A375 (cell line): ENCODE data around the gene C20orf204. TPM values are rescaled to one million over a fixed set of nuclear protein-coding genes. Genes with fewer than 3 reads are reported as not detected.

ENCODE experiments used
- small RNA-seq: library from RNA; depleted of rRNA; stranded (forward); fragments of <200 nt; gene quantifications from one replicate; pipeline ENCODE3, GENCODE V24; 2014
- total RNA-seq: library from RNA; depleted of rRNA; stranded (reverse); fragments of >200 nt; shearing (Covaris generic); gene quantifications from 2 replicates; pipeline ENCODE4 v1.2.3, GENCODE V29; 2014; rRNA removed

The C20orf204 gene, protein sequence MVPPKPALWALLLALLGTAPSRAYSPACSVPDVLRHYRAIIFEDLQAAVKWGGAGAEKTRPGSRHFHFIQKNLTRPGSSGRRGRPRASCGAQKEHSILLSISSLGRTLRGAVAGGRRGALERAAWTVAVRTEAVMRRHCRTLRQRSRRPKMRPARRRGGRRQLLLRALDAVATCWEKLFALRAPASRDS
- 1.8 and 2.1 TPM in 2 replicates for total RNA-seq

DNA sequence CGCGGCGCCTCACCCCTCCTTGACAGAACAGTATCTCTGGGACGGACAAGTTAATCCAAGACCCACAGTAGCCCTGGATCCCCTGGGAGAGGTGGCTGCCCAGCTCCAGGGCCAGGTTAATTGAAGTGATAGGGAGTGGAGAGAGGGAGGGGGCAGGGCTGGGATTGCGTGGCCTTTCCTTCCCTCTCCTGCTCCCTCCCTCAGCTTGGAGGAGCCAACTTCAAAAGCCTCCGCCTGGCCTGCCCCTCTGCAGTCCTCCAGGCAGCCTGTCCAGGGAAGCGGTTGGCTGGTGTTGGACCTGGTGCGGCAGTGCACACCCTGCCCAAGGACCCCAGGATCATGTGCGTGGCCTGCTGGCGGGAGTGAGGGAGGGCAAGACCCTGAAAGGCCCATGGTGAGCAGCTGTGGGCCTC is at the start of gene C20orf204:
C20orf204 (plus strand) TSS at position 250 of the 413 bp plus-strand sequence; CDS start at position 392, 142 bp downstream.

DNA sequence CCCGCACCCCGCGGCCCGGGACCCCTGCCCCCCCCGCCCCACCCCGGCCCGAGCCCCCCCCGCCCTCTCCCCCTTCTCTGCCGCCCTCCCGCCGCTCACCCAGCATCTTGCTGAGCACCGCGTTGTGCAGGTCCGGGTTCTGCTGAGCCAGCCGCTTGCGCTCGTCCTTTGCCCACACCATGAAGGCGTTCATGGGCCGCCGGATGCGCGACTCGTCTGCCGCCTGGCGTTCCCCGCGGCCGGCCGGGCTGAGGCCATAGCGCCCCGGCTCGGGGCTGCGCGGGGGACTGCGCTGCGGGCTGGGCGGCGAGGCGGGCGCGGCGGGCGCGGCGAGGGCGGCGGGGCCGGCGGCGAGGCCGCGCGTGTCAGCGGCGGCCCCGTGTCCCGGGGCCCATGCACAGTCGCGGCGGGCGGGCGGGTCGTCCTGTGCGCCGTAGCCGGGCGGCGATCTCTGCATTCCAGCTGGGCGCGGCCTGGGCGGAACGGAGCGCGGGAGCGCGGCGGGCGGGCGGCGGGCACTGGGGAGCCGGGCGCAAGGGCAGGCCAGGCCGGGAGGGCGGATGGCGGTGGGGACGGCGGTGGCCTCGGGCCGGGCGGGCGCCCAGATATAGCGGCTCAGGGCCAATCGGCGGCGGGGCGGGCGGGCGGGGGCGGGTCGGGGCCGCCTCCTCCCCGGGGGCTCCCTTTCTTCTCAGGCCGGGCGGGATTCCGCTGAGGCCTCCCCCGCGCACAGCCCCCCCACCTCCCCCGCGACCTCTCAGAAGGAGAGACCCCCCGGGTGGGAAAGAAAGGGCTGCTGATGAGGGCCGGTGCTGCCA is 13.3 kb downstream of the C20orf204 start, which contains the start of gene SOX18:
SOX18 (minus strand) TSS at position 580 of the 818 bp plus-strand sequence; CDS start at position 457, 123 bp downstream.

DNA sequence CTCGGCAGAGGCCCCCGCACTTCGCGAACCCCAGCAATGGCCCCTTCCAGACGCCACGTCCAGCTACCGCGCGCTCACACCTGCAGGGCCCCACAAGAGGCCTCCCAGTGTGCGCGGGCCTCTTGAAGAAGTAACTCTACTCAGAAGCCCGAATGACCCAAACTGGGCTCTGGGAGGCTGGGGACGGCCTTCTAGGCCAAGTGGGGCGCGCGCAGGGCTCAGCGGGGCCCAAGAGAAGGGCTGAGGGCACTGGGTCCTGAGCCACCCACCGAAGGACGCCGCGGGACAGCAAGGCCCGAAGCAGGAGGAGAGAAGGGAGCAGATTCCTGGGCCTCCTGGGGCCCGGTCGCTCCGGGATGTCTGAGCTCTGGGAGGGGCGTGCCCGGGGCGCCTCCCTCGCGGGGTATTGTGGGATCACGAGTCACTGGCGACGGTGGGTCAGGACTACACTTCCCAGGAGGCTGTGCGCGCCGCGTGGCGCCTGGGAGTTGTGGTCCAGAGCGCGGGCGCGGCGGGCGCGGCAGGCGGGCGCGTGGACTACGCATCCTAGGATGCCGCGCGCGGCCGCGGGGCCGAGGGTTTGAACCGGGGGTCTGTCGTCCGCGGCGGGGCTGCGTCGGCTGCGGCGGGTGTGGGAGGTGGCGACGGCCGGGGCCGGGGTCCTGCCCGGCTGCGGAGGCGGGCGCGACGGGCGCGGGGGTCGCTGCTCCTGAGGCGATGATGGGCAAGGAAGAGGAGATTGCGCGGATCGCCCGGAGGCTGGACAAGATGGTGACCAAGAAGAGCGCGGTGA is 26.8 kb downstream of the C20orf204 start, which contains the start of gene TCEA2:
TCEA2 (plus strand) TSS at position 603 of the 793 bp plus-strand sequence; CDS start at position 718, 115 bp downstream.

DNA sequence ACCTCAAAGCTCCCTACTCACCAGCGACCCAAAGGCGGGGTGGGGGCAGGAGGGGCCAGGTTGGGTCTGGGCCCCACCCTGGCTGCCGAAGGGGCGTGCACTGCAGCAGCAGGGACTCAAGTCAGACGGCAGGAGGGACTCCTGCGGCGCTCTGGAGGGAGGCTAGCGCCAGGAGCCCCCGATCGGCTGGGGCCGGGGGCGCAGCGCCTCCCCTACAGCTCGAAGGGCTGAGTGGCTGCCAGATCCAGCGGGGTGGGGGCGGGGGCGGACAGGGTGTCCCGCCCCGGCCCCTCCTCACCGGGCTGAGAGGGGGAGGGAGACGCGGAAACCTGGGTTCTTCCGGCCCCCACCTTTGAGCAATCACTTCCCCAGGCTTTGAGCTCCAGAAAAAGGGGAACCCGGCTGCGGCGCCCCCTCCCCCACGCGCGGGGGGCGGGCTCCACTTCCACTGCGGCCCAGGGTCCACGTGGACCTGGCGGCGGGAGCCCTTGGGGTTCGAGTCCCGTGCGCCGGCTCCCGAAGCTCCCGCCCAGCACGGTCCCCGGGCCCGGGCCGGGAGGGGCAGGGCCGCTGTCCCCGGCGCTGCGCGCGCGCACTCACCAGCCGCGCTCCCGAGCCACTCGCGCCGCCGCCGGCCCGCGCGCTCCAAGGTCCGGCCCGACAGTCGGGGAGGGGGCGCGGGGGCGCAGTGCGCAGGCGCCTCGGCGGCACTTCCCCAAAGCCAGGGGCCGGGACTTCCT is 43.5 kb downstream of the C20orf204 start, which contains the start of gene RGS19:
RGS19 (minus strand) TSS at position 246 of the 740 bp plus-strand sequence. CDS start 2,632 bp downstream, outside the sequence.

DNA sequence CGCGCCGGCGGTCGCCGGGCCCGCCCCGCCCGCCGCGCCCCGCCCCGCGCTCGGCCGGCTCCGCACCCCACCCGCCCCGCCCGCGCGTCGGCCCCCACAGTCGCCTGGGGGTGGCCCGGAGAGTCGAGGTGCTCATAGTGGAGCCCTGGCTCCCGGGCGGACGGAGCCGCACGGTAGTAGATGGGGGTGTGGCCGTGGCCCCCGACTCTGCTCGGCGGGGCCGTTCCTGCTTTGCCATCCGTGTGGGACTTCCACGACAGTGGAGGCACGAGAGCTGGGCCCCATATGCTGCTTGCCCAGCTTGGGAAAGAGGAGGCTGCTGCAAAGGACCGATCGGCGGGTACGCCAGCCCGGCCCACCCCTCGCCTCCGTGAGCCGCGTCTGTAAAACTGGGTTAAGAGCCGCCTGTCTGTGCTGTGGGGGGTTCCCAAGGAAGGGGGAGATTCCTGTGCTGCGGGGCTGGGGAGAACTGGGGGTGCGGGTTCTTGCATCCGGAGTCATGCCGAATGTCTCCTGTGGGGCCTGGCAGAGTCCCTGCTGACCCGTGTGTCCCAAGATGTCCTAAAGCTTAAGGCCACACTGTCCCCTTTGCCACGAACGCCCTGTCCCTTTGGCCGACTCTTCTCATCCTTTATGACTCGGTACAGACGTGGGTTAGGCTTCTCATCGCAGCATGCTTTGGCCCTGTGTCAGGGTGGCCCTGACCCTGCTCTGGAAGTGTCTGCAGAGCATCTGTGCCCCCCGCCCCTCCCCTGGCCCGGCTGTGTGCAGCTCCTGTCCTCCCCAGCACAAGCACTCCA is 44.2 kb downstream of the C20orf204 start, which contains the start of gene OPRL1:
OPRL1 (plus strand) TSS at position 70 of the 800 bp plus-strand sequence. CDS start 12,639 bp downstream, outside the sequence.

DNA sequence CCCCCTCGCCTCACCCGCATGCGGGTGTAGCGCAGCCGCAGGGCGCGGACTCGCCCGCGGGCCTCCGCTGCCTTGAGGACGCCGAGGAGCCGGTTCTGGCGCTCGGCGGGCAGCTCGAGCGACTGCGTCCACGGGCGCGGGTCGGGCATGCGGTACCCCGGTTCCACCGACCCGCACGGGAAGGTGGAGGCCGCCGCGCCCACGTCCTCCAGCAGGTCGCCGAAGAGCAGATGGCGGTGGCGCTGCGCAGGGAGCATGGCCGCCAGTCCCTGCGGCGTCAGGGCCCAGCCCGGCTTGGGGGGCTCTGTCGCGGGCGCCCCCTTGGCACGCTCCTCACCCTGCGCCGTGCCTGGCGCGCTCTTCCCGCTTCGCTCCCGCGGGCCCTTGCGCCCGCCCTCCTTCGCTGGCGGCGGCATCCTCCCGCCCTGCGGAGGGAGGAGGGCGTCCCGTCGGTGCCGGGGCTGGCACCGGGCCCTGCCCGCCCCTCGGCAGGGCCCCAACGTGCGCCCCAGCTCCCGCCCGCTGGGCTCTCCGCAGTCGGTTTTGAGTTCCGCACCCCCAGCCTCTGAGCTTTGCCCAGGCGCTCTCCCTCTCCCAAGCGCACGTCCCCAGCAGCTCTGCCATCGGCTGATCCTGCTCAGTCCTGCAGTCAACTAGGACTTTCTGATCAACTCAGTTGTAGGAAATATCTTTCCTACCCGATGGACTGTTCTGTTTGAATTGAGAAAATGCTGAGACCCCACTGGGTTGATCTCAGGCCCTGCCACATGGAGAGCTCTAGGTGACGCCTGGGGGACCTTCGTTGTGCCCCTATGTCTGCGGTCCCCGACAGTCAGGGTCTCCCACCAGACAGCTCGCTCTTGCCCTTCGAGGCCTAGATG is 48.1 kb downstream of the C20orf204 start, which contains the start of gene LKAAEAR1:
LKAAEAR1 (minus strand) TSS at position 595 of the 881 bp plus-strand sequence; CDS start at position 416, 179 bp downstream.

Small RNA genes within 50 kb of the gene (small RNA-seq; reads per million reads assigned to genes)
- gene AL355803.1 (not detected), gene MIR6813 (not detected)

Other genes starting within 250 kb of the C20orf204 start
- gene ZBTB46, start 204.9 kb upstream of the C20orf204 start, total RNA-seq = 1.4 and 1.9 TPM in 2 replicates
- not detected in 2 replicates for gene ABHD16B, start 174.7 kb upstream of the C20orf204 start, total RNA-seq
- 92.3 and 97.2 TPM in 2 replicates for gene TPD52L2, start 170.9 kb upstream of the C20orf204 start, total RNA-seq
- gene DNAJC5, start 141.1 kb upstream of the C20orf204 start, total RNA-seq = 38.0 and 38.7 TPM in 2 replicates
- gene UCKL1, start 79.8 kb upstream of the C20orf204 start, total RNA-seq = 36.6 and 41.2 TPM in 2 replicates
- 20.1 and 22.8 TPM in 2 replicates for gene ZNF512B, start 66.3 kb upstream of the C20orf204 start, total RNA-seq
- 1.7 and 1.9 TPM in 2 replicates for gene SAMD10, start 56.5 kb upstream of the C20orf204 start, total RNA-seq
- gene PRPF6, start 55.0 kb upstream of the C20orf204 start, total RNA-seq = 99.3 and 101 TPM in 2 replicates
- gene SOX18, start 13.5 kb downstream of the C20orf204 start, total RNA-seq = 0.72 and 1.2 TPM in 2 replicates
- 47.0 and 53.8 TPM in 2 replicates for gene TCEA2, start 27.0 kb downstream of the C20orf204 start, total RNA-seq
- 28.6 and 30.1 TPM in 2 replicates for gene RGS19, start 43.3 kb downstream of the C20orf204 start, total RNA-seq
- gene OPRL1, start 43.9 kb downstream of the C20orf204 start, total RNA-seq = 0.34 and 0.41 TPM in 2 replicates
- gene LKAAEAR1, start 48.2 kb downstream of the C20orf204 start, total RNA-seq = 0.94 and 0.98 TPM in 2 replicates
- gene NPBWR2, start 71.4 kb downstream of the C20orf204 start, total RNA-seq = not detected in 2 replicates
- gene MYT1, start 128.3 kb downstream of the C20orf204 start, total RNA-seq = 0.80 and 1.1 TPM in 2 replicates
- gene PCMTD2, start 219.6 kb downstream of the C20orf204 start, total RNA-seq = 117 and 120 TPM in 2 replicates